ENCODE results near the gene SLAIN1.

Gene SLAIN1

DNA sequence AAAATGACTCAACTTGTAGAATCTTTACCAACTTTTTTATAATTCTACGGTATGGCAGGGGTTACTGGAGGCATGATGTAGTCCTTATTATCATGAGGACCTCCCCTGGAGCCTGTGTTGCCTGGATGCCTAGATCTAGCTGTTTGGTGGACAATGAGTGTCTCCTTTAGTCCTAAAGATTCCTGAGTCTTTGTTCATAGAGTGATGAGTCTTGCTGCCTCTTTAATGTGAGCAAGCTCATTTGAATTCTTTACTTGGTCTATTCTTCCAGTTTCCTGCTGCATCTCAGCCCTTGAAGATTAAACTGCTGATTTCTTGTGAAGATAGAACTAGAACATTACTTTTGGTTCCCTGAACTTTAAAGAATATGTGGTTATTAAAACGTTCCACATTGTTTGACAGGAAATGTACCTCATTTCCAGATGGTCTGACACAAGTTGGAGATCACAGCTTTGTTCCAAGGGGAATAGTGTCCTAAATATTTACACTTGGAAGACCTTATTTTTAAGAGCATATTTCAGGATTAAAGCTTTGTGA lies 51.9 kb downstream of the SLAIN1 start:
- TF ChIP-seq, protein P1, sequence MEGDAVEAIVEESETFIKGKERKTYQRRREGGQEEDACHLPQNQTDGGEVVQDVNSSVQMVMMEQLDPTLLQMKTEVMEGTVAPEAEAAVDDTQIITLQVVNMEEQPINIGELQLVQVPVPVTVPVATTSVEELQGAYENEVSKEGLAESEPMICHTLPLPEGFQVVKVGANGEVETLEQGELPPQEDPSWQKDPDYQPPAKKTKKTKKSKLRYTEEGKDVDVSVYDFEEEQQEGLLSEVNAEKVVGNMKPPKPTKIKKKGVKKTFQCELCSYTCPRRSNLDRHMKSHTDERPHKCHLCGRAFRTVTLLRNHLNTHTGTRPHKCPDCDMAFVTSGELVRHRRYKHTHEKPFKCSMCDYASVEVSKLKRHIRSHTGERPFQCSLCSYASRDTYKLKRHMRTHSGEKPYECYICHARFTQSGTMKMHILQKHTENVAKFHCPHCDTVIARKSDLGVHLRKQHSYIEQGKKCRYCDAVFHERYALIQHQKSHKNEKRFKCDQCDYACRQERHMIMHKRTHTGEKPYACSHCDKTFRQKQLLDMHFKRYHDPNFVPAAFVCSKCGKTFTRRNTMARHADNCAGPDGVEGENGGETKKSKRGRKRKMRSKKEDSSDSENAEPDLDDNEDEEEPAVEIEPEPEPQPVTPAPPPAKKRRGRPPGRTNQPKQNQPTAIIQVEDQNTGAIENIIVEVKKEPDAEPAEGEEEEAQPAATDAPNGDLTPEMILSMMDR (conservative IDR thresholded peaks at IDR 0.05; ENCODE audit: low read depth, low read length): no peak

DNA sequence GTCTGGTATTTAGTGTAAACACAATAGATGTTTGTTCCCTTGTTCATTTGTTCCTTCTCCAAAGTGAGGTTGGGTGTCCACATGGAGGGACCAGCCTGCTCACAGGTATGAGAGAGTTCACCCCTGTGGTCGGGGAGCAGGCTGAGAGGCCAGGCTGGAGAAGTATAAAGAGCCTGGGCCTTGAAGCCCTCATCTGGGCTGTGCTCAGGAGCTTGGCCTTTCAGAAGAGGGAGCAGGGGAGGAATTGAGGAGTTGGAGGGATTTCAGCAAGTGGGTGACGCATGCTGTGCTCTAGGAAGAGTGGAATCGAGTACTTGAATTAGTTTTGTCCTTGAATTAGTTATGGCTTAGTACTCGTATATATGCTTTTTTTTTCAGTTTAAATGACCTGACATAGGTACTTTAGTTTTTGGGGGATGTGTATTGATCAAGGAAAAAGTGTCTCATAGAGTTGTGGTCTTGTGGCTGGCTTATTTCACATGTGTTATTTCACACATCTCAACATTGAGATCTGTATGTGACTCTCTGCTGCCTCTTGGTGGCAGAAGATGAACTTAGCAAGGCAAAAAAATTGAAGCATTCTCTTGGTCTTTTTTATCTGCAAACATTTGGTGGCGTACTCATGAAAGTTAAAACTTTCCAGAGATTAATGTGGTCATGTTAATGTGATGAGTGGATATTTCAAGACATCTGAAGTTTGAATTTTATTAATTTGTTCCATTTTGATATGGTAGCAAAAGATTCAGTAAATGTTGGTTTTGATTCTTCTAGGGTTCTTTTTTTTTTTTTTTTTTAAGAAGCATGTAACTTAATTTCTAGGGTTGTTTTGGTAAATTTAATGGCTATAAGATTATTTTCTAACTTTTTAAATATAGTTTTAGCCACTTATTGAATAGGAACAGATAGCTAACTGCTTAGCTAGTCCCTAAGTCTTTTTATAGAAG lies 54.3 kb downstream of the SLAIN1 start:
- no peak overlapping the region for H3K4me3 ChIP-seq (ENCODE audit: low read depth, low read length)
- TF ChIP-seq, protein P1 (conservative IDR thresholded peaks at IDR 0.05; ENCODE audit: low read depth, low read length): peak; percentile 82
- peak; percentile 71 for DNase-seq (ENCODE audit: low read depth)

More for the DNA sequence above, 51.9 kb downstream of the SLAIN1 start:
- no peak overlapping the region for H3K4me3 ChIP-seq (ENCODE audit: low read depth, low read length)
- DNase-seq (ENCODE audit: low read depth): no peak

DNA sequence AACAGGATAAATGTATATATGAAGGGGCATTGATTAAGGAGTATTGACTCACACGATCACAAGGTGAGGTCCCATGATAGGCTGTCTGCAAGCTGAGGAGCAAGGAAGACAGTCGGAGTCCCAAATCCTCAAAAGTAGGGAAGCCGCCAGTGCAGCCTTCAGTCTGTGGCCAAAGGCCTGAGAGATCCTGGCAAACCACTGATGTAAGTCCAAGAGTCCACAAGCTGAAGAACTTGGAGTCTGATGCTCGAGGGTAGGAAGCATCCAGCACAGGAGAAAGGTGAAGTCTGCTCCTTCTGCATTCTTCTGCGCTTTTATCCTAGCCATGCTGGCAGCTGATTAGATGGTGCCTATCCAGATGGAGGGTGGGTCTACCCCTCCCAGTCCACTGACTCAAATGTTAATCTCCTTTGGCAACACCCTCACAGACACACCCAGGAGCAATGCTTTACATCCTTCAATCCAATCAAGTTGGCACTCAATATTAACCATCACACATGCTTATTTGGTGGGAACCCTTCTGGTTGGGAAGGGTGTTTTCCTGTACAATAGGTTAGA lies 55.1 kb downstream of the SLAIN1 start:
- TF ChIP-seq, protein P1 (conservative IDR thresholded peaks at IDR 0.05; ENCODE audit: low read depth, low read length): no peak
- no peak overlapping the region for H3K4me3 ChIP-seq (ENCODE audit: low read depth, low read length)
- no peak for DNase-seq (ENCODE audit: low read depth)

DNA sequence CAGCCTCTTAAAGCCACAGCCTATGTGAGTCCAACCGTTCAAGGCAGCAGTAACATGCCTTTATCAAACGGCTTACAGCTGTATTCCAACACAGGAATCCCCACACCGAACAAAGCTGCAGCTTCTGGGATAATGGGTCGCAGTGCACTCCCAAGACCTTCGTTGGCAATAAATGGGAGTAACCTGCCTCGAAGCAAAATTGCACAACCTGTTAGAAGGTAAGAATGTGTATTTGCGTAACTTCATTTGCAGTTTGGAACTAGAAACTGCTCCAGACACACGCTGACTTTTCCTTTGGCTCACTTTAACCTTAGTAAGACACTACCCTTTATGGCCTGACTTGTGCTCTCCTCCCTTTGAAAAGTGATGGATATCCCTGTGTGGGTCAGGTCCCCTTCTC lies 63.4 kb downstream of the SLAIN1 start:
- TF ChIP-seq, protein P1 (conservative IDR thresholded peaks at IDR 0.05; ENCODE audit: low read depth, low read length): no peak

DNA sequence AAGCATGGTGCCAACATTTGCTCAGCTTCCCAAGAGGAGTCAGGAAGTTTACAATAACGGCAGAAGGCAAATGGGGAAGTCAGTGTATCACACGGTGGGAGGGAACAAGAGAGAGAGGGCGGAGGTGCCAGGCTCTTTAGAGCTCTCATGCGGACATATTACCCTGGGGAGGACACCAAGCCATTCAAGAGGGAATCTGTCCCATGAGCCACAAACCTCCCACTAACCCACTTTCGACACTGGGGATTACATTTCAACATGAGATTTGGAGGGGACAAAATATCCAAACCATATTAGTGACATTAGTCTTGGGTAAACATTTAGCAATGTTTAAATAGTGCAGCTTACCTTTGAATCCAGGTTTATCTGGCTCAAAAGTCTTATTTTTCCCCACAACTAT lies 69.9 kb downstream of the SLAIN1 start:
- DNase-seq (ENCODE audit: low read depth): no peak
- TF ChIP-seq, protein P1 (conservative IDR thresholded peaks at IDR 0.05; ENCODE audit: low read depth, low read length): no peak

More for the DNA sequence above, 63.4 kb downstream of the SLAIN1 start:
- DNase-seq (ENCODE audit: low read depth): no peak
- H3K4me3 ChIP-seq (ENCODE audit: low read depth, low read length): no peak overlapping the region

DNA sequence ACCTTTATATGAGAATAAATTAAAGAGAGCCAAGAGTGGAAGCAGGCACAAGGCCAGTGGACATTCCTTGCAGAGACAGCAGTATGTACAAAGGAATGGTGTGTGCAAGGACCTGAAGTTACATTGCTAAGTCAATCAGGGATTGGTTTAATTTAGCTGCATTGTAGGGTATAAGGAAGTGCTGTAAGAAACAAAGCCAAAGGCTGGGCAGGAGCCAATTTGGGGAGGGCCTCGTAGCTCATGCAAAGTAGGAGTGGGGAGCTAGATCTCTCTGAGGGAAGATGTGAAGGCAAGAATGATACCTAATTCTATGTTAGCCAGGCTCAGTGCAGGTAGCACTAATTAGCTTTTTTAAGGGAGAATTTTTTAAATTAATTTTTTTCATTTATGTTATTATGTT lies 76.7 kb downstream of the SLAIN1 start:
- no peak overlapping the region for H3K4me3 ChIP-seq (ENCODE audit: low read depth, low read length)
- TF ChIP-seq, protein P1 (conservative IDR thresholded peaks at IDR 0.05; ENCODE audit: low read depth, low read length): no peak
- no peak for DNase-seq (ENCODE audit: low read depth)

More for the DNA sequence above, 69.9 kb downstream of the SLAIN1 start:
- no peak overlapping the region for H3K4me3 ChIP-seq (ENCODE audit: low read depth, low read length)
